Middle frontal gyrus (tissue), 1 donor: ENCODE measurements around the gene PMPCA.

ENCODE experiments used
- DNase-seq: peaks from one replicate; pipeline ENCODE4 v3.0.0-alpha.2; 2015; ENCODE audit warnings: low spot score; ENCODE audit errors: extremely low spot score

PMPCA gene

GRCh38 chr9:136373300-136374182 is 36.9 kb upstream of the PMPCA start, which contains the start of gene CARD9:
Gene CARD9, minus strand, starts transcription at chr9:136373669. Its CDS starts 1,591 bp downstream, at chr9:136372078.
- no peak for DNase-seq

GRCh38 chr9:136374183-136374575 is 36.3 kb upstream of the PMPCA start:
- no peak for DNase-seq

GRCh38 chr9:136375096-136375495 is 35.4 kb upstream of the PMPCA start:
- DNase-seq: no peak

GRCh38 chr9:136376457-136376856 is 34.0 kb upstream of the PMPCA start:
- no peak for DNase-seq

- DNase-seq: no peak
These were observed 32.9 kb upstream of the PMPCA start for GRCh38 chr9:136377341-136378169.

- DNase-seq: no peak
These were observed 32.1 kb upstream of the PMPCA start for GRCh38 chr9:136378170-136379002.

- no peak for DNase-seq
These were observed 31.5 kb upstream of the PMPCA start for GRCh38 chr9:136379003-136379287.

- DNase-seq: no peak
These were observed 31.1 kb upstream of the PMPCA start for GRCh38 chr9:136379401-136379800.

- no peak for DNase-seq
These were observed 30.6 kb upstream of the PMPCA start for GRCh38 chr9:136379891-136380290.

GRCh38 chr9:136380381-136380780 is 30.1 kb upstream of the PMPCA start:
- DNase-seq: no peak

GRCh38 chr9:136381311-136381710 is 29.1 kb upstream of the PMPCA start:
- no peak for DNase-seq

GRCh38 chr9:136381966-136382513 is 28.4 kb upstream of the PMPCA start:
- DNase-seq: no peak

- DNase-seq: no peak
These were observed 27.0 kb upstream of the PMPCA start for GRCh38 chr9:136383436-136383835.

GRCh38 chr9:136385015-136385414 is 25.4 kb upstream of the PMPCA start:
- no peak for DNase-seq

- no peak for DNase-seq
These were observed 24.4 kb upstream of the PMPCA start for GRCh38 chr9:136386018-136386417.

GRCh38 chr9:136387217-136387616 is 23.2 kb upstream of the PMPCA start:
- no peak for DNase-seq

- no peak for DNase-seq
These were observed 21.1 kb upstream of the PMPCA start for GRCh38 chr9:136389396-136389795.

- DNase-seq: no peak
These were observed 18.5 kb upstream of the PMPCA start for GRCh38 chr9:136391737-136392537.

GRCh38 chr9:136392538-136393449 is 17.7 kb upstream of the PMPCA start:
- DNase-seq: no peak
